GM23338 (cell line): ENCODE results near the gene KMT2E. TPM values are rescaled to one million over a fixed set of nuclear protein-coding genes. Genes with fewer than 3 reads are reported as not detected.

Source experiments
- ATAC-seq: fragments of 200-7000 bp; cut with Tn5 transposase; 3 replicates; pipeline ENCODE4 v1.9.1; 2020
- DNase-seq: peaks from one replicate; pipeline ENCODE4 v3.0.0-alpha.2; 2015; ENCODE audit warnings: low spot score
- H2AFZ ChIP-seq: fragments of 200-600 bp; sonication (generic); 2 replicates; pipeline ENCODE4 v1.8.0; 2016; ENCODE audit warnings: antibody characterized with exemption, mild to moderate bottlenecking, moderate library complexity
- H3F3A ChIP-seq: fragments of 200-600 bp; sonication (generic); replicated peaks from 2 replicates; pipeline ENCODE4 v1.8.0; 2017; ENCODE audit warnings: antibody characterized with exemption, mixed run types, low read depth
- H3K27ac ChIP-seq: fragments of 200-600 bp; sonication (generic); 2 replicates; pipeline ENCODE4 v1.6.1; 2016; ENCODE audit warnings: low read depth
- H3K27me3 ChIP-seq: fragments of 200-600 bp; sonication (generic); 2 replicates; pipeline ENCODE4 v1.8.0; 2016; ENCODE audit warnings: mild to moderate bottlenecking, mixed run types, moderate library complexity; ENCODE audit not compliant: insufficient read depth
- H3K36me3 ChIP-seq: fragments of 200-600 bp; sonication (generic); 2 replicates; pipeline ENCODE4 v1.8.0; 2016; ENCODE audit warnings: mild to moderate bottlenecking; ENCODE audit not compliant: insufficient read depth
- H3K4me1 ChIP-seq: fragments of 200-600 bp; sonication (generic); 2 replicates; pipeline ENCODE4 v1.8.0; 2016; ENCODE audit warnings: mild to moderate bottlenecking, moderate library complexity; ENCODE audit not compliant: insufficient read depth
- H3K4me2 ChIP-seq: fragments of 200-600 bp; sonication (generic); 2 replicates; pipeline ENCODE4 v1.7.1; 2017; ENCODE audit warnings: mixed run types
- H3K4me3 ChIP-seq: fragments of 200-600 bp; sonication (generic); 2 replicates; pipeline ENCODE4 v1.6.1; 2016; ENCODE audit warnings: mixed run types
- H3K79me2 ChIP-seq: fragments of 200-600 bp; sonication (generic); replicated peaks from 2 replicates; pipeline ENCODE4 v1.8.0; 2017; ENCODE audit warnings: mild to moderate bottlenecking; ENCODE audit not compliant: insufficient read depth
- H3K9me2 ChIP-seq: fragments of 200-600 bp; sonication (generic); 2 replicates; pipeline ENCODE4 v1.8.0; 2017; ENCODE audit not compliant: insufficient read depth
- H4K20me1 ChIP-seq: fragments of 200-600 bp; sonication (generic); replicated peaks from 2 replicates; pipeline ENCODE4 v1.8.0; 2017; ENCODE audit warnings: mild to moderate bottlenecking; ENCODE audit not compliant: insufficient read depth
- H3K27ac Mint-ChIP-seq: 2 replicates; pipeline ENCODE4 v1.8.0; 2020; ENCODE audit warnings: inconsistent platforms, mild to moderate bottlenecking, moderate library complexity, mixed read lengths
- H3K27me3 Mint-ChIP-seq: 3 replicates; pipeline ENCODE4 v1.8.0; 2022; ENCODE audit warnings: low read depth, mild to moderate bottlenecking, moderate library complexity, mixed read lengths, inconsistent platforms; ENCODE audit not compliant: insufficient read depth, poor library complexity
- H3K36me3 Mint-ChIP-seq: 3 replicates; pipeline ENCODE4 v1.8.0; 2021; ENCODE audit warnings: low read depth, mild to moderate bottlenecking, inconsistent platforms, moderate library complexity, mixed read lengths
- H3K4me1 Mint-ChIP-seq: 3 replicates; pipeline ENCODE4 v1.8.0; 2020; ENCODE audit warnings: mild to moderate bottlenecking, inconsistent platforms, mixed read lengths
- H3K4me3 Mint-ChIP-seq: 3 replicates; pipeline ENCODE4 v1.8.0; 2021; ENCODE audit warnings: moderate library complexity, mild to moderate bottlenecking, inconsistent platforms, mixed read lengths
- H3K9me3 Mint-ChIP-seq: 3 replicates; pipeline ENCODE4 v1.8.0; 2020; ENCODE audit warnings: moderate library complexity, mild to moderate bottlenecking, inconsistent platforms, mixed read lengths
- CREB1 ChIP-seq: fragments of 250-450 bp; sonication (Bioruptor Pico); IDR thresholded peaks from 2 replicates; pipeline ENCODE4 v1.5.0; 2020; ENCODE audit warnings: low read depth, mild to moderate bottlenecking, moderate library complexity
- EZH2 ChIP-seq: fragments of 200-600 bp; sonication (generic); IDR thresholded peaks from one replicate; pipeline ENCODE4 v1.8.0; 2017; ENCODE audit warnings: antibody characterized with exemption, mild to moderate bottlenecking, low read depth; ENCODE audit not compliant: unreplicated experiment
- EZH2phosphoT487 ChIP-seq: fragments of 200-600 bp; sonication (generic); IDR thresholded peaks from one replicate; pipeline ENCODE4 v1.8.1; 2018; ENCODE audit warnings: antibody characterized with exemption; ENCODE audit not compliant: unreplicated experiment
- JUNB ChIP-seq: IDR thresholded peaks from one replicate; pipeline ENCODE4 v1.6.1; 2016; ENCODE audit warnings: antibody characterized with exemption; ENCODE audit not compliant: unreplicated experiment
- POLR2AphosphoS5 ChIP-seq: IDR thresholded peaks from 2 replicates; pipeline ENCODE4 v1.6.1; 2016; ENCODE audit warnings: antibody characterized with exemption, low read depth
- STAT1 ChIP-seq: IDR thresholded peaks from one replicate; pipeline ENCODE4 v1.6.1; 2016; ENCODE audit warnings: antibody characterized with exemption; ENCODE audit not compliant: unreplicated experiment
- ZNF114 ChIP-seq: fragments of 250-450 bp; sonication (Bioruptor Pico); IDR thresholded peaks from 2 replicates; pipeline ENCODE4 v1.5.0; 2020; ENCODE audit warnings: mild to moderate bottlenecking, moderate library complexity
- ZNF331 ChIP-seq: fragments of 250-450 bp; sonication (Bioruptor Pico); IDR thresholded peaks from 2 replicates; pipeline ENCODE4 v1.5.0; 2020; ENCODE audit warnings: low read depth, mild to moderate bottlenecking, moderate library complexity
- polyA plus RNA-seq: library from polyadenylated mRNA; unstranded; fragments of >200 nt; fragmentation: Nextera tagmentation; extraction: Ambion mirVana; gene quantifications from 2 replicates; pipeline ENCODE4 v1.2.1, GENCODE V29; 2016
- total RNA-seq: library from RNA; depleted of rRNA; stranded (reverse); fragments of >200 nt; shearing (Covaris generic); gene quantifications from 2 replicates; pipeline ENCODE4 v1.2.3, GENCODE V29; 2014
- TF ChIP-seq, protein P1 (sequence below), 2 experiments: fragments of 200-600 bp in 1 of 2; sonication (generic) in 1 of 2; conservative IDR thresholded peaks; 2 replicates each; pipeline versions ENCODE4 v1.5.1 to v1.6.1; 2016 to 2017; ENCODE audit warnings: antibody characterized with exemption in 2 of 2, low read depth in 2 of 2, mild to moderate bottlenecking in 2 of 2, moderate library complexity in 1 of 2
- TF ChIP-seq, protein P2 (sequence below): IDR thresholded peaks from one replicate; pipeline ENCODE4 v1.6.1; 2018; ENCODE audit warnings: antibody characterized with exemption; ENCODE audit not compliant: unreplicated experiment
- TF ChIP-seq, protein P3 (sequence below): fragments of 250-450 bp; sonication (Bioruptor Pico); IDR thresholded peaks from 2 replicates; pipeline ENCODE4 v1.5.0; 2020; ENCODE audit warnings: mild to moderate bottlenecking, moderate library complexity
- TF ChIP-seq, protein P4 (sequence below): IDR thresholded peaks from 2 replicates; pipeline ENCODE4 v1.6.1; 2016; ENCODE audit warnings: antibody characterized with exemption

The KMT2E gene
- total and polyA plus RNA-seq, 2 experiments from 2014 or later, result 50.2 to 70.9 TPM

DNA sequence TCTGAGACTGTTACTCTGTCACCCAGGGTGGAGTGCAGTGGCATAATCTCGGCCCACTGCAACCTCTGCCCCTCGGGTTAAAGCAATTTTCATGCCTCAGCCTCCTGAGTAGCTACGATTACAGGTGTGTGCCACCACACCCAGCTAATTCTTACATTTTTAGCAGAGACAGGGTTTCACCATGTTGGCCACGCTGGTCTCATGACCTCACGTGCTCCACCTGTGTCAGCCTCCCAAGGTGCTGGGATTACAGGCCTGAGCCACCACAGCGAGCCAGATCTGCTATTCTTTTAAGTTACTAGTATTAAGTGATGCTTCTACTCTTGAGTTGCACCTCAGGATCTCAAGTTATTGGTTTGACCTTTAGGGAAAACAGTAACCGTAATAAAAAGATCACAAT is 23.0 kb upstream of the KMT2E start:
- DNase-seq, result no peak
- TF ChIP-seq EZH2phosphoT487, result no peak
- TF ChIP-seq JUNB, result no peak
- TF ChIP-seq STAT1, result no peak
- TF ChIP-seq ZNF114 (CRISPR knock-in tag), result no peak
- TF ChIP-seq, protein P1, sequence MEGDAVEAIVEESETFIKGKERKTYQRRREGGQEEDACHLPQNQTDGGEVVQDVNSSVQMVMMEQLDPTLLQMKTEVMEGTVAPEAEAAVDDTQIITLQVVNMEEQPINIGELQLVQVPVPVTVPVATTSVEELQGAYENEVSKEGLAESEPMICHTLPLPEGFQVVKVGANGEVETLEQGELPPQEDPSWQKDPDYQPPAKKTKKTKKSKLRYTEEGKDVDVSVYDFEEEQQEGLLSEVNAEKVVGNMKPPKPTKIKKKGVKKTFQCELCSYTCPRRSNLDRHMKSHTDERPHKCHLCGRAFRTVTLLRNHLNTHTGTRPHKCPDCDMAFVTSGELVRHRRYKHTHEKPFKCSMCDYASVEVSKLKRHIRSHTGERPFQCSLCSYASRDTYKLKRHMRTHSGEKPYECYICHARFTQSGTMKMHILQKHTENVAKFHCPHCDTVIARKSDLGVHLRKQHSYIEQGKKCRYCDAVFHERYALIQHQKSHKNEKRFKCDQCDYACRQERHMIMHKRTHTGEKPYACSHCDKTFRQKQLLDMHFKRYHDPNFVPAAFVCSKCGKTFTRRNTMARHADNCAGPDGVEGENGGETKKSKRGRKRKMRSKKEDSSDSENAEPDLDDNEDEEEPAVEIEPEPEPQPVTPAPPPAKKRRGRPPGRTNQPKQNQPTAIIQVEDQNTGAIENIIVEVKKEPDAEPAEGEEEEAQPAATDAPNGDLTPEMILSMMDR (conservative IDR thresholded peaks at IDR 0.05; ENCODE audit: low read depth in 2 of 2), result no peak
- no peak for TF ChIP-seq CREB1 (CRISPR knock-in tag)
- TF ChIP-seq ZNF331 (CRISPR knock-in tag), result no peak
- TF ChIP-seq, protein P2, sequence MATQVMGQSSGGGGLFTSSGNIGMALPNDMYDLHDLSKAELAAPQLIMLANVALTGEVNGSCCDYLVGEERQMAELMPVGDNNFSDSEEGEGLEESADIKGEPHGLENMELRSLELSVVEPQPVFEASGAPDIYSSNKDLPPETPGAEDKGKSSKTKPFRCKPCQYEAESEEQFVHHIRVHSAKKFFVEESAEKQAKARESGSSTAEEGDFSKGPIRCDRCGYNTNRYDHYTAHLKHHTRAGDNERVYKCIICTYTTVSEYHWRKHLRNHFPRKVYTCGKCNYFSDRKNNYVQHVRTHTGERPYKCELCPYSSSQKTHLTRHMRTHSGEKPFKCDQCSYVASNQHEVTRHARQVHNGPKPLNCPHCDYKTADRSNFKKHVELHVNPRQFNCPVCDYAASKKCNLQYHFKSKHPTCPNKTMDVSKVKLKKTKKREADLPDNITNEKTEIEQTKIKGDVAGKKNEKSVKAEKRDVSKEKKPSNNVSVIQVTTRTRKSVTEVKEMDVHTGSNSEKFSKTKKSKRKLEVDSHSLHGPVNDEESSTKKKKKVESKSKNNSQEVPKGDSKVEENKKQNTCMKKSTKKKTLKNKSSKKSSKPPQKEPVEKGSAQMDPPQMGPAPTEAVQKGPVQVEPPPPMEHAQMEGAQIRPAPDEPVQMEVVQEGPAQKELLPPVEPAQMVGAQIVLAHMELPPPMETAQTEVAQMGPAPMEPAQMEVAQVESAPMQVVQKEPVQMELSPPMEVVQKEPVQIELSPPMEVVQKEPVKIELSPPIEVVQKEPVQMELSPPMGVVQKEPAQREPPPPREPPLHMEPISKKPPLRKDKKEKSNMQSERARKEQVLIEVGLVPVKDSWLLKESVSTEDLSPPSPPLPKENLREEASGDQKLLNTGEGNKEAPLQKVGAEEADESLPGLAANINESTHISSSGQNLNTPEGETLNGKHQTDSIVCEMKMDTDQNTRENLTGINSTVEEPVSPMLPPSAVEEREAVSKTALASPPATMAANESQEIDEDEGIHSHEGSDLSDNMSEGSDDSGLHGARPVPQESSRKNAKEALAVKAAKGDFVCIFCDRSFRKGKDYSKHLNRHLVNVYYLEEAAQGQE, result no peak
- TF ChIP-seq, protein P3, sequence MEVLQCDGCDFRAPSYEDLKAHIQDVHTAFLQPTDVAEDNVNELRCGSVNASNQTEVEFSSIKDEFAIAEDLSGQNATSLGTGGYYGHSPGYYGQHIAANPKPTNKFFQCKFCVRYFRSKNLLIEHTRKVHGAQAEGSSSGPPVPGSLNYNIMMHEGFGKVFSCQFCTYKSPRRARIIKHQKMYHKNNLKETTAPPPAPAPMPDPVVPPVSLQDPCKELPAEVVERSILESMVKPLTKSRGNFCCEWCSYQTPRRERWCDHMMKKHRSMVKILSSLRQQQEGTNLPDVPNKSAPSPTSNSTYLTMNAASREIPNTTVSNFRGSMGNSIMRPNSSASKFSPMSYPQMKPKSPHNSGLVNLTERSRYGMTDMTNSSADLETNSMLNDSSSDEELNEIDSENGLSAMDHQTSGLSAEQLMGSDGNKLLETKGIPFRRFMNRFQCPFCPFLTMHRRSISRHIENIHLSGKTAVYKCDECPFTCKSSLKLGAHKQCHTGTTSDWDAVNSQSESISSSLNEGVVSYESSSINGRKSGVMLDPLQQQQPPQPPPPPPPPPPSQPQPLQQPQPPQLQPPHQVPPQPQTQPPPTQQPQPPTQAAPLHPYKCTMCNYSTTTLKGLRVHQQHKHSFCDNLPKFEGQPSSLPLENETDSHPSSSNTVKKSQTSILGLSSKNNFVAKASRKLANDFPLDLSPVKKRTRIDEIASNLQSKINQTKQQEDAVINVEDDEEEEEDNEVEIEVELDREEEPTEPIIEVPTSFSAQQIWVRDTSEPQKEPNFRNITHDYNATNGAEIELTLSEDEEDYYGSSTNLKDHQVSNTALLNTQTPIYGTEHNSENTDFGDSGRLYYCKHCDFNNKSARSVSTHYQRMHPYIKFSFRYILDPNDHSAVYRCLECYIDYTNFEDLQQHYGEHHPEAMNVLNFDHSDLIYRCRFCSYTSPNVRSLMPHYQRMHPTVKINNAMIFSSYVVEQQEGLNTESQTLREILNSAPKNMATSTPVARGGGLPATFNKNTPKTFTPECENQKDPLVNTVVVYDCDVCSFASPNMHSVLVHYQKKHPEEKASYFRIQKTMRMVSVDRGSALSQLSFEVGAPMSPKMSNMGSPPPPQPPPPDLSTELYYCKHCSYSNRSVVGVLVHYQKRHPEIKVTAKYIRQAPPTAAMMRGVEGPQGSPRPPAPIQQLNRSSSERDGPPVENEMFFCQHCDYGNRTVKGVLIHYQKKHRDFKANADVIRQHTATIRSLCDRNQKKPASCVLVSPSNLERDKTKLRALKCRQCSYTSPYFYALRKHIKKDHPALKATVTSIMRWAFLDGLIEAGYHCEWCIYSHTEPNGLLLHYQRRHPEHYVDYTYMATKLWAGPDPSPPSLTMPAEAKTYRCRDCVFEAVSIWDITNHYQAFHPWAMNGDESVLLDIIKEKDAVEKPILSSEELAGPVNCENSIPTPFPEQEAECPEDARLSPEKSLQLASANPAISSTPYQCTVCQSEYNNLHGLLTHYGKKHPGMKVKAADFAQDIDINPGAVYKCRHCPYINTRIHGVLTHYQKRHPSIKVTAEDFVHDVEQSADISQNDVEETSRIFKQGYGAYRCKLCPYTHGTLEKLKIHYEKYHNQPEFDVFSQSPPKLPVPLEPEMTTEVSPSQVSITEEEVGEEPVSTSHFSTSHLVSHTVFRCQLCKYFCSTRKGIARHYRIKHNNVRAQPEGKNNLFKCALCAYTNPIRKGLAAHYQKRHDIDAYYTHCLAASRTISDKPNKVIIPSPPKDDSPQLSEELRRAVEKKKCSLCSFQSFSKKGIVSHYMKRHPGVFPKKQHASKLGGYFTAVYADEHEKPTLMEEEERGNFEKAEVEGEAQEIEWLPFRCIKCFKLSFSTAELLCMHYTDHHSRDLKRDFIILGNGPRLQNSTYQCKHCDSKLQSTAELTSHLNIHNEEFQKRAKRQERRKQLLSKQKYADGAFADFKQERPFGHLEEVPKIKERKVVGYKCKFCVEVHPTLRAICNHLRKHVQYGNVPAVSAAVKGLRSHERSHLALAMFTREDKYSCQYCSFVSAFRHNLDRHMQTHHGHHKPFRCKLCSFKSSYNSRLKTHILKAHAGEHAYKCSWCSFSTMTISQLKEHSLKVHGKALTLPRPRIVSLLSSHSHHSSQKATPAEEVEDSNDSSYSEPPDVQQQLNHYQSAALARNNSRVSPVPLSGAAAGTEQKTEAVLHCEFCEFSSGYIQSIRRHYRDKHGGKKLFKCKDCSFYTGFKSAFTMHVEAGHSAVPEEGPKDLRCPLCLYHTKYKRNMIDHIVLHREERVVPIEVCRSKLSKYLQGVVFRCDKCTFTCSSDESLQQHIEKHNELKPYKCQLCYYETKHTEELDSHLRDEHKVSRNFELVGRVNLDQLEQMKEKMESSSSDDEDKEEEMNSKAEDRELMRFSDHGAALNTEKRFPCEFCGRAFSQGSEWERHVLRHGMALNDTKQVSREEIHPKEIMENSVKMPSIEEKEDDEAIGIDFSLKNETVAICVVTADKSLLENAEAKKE, result no peak
- TF ChIP-seq, protein P4, sequence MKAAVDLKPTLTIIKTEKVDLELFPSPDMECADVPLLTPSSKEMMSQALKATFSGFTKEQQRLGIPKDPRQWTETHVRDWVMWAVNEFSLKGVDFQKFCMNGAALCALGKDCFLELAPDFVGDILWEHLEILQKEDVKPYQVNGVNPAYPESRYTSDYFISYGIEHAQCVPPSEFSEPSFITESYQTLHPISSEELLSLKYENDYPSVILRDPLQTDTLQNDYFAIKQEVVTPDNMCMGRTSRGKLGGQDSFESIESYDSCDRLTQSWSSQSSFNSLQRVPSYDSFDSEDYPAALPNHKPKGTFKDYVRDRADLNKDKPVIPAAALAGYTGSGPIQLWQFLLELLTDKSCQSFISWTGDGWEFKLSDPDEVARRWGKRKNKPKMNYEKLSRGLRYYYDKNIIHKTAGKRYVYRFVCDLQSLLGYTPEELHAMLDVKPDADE, result no peak
- TF ChIP-seq EZH2, result no peak
- TF ChIP-seq POLR2AphosphoS5, result no peak
- H3K79me2 ChIP-seq, result peaks cover 3% of the 10 kb centered on the region
- H3K4me3 ChIP-seq, result no peak overlapping the region
- no peaks in the 10 kb centered on the region for H3K27me3 ChIP-seq
- no peaks in the 10 kb centered on the region for H3K9me2 ChIP-seq
- H3K27ac ChIP-seq, result no peak overlapping the region
- Mint-ChIP-seq H3K36me3 (peaks cover 18% of the 10 kb centered on the region; the same call in 2 of the 3 replicates), H3K27me3 (peaks cover 3% of the 10 kb centered on the region), H3K9me3 (no peaks in the 10 kb centered on the region), H3K4me1 (peaks cover 31% of the 10 kb centered on the region; the same call in 2 of the 3 replicates), H3K4me3 (no peak overlapping the region), H3K27ac (no peak overlapping the region)
- H2AFZ ChIP-seq, result no peak overlapping the region
- no peak overlapping the region for H3K4me2 ChIP-seq
- H3K36me3 ChIP-seq, result no peaks in the 10 kb centered on the region
- peaks cover 28% of the 10 kb centered on the region for H3K4me1 ChIP-seq
- H3F3A ChIP-seq, result 0 out of 2 replicates have a peak, but pooled peaks cover 1% of the 10 kb centered on the region
- ATAC-seq, result no peak
- peaks cover 57% of the 10 kb centered on the region for H4K20me1 ChIP-seq
